Panc1 (cell line): ENCODE measurements around the gene RP9. TPM values are rescaled to one million over a fixed set of nuclear protein-coding genes. Genes with fewer than 3 reads are reported as not detected.

ENCODE experiments used
- ATAC-seq: fragments of 200-7000 bp; cut with Tn5 transposase; 2 replicates; pipeline ENCODE4 v1.9.1; 2020; ENCODE audit warnings: mild to moderate bottlenecking, moderate library complexity
- BruUV-seq: library from RNA; stranded (reverse); fragments of 400-500 nt; replicated peaks from 2 replicates; lab custom pipeline; 2021; lab: Mats Ljungman, UMichigan
- CTCF ChIA-PET: fragments of 300-600 bp; sonication (Branson Sonifier 250); formaldehyde crosslinking; loops from one replicate; lab custom pipeline; 2022; ENCODE audit warnings: antibody characterized with exemption; lab: Charles Lee
- POLR2A ChIA-PET: fragments of 300-600 bp; sonication (Branson Sonifier 250); formaldehyde crosslinking; loops from one replicate; lab custom pipeline; 2022; ENCODE audit warnings: antibody characterized with exemption; lab: Charles Lee
- DNase-seq: peaks from one replicate; pipeline ENCODE4 v3.0.0-alpha.2; 2010; ENCODE audit warnings: low read depth, low spot score
- H3K27ac ChIP-seq: 2 replicates; pipeline ENCODE4 v1.5.1; 2011; ENCODE audit warnings: mild to moderate bottlenecking, low read length, inconsistent platforms
- H3K27me3 ChIP-seq: fragments of 200-500 bp; sonication (Bioruptor generic); 2 replicates; pipeline ENCODE4 v1.6.0; 2014; ENCODE audit warnings: low read length, inconsistent platforms; ENCODE audit not compliant: control insufficient read depth, insufficient read depth
- H3K36me3 ChIP-seq: fragments of 200-500 bp; sonication (Bioruptor generic); 2 replicates; pipeline ENCODE4 v1.5.1; 2014; ENCODE audit warnings: inconsistent platforms, mild to moderate bottlenecking, low read length, moderate library complexity; ENCODE audit not compliant: control insufficient read depth, insufficient read depth
- H3K4me1 ChIP-seq: 2 replicates; pipeline ENCODE4 v1.5.1; 2011; ENCODE audit warnings: inconsistent platforms, mild to moderate bottlenecking, low read length, moderate library complexity; ENCODE audit not compliant: control insufficient read depth, insufficient read depth
- H3K4me3 ChIP-seq, 2 experiments: 2 replicates each; pipeline ENCODE4 v1.5.1; 2011 to 2012; ENCODE audit warnings: low read depth in 2 of 2, low read length in 2 of 2, mild to moderate bottlenecking in 2 of 2, inconsistent platforms in 1 of 2, moderate library complexity in 1 of 2
- H3K9me3 ChIP-seq: fragments of 200-500 bp; sonication (Bioruptor generic); 2 replicates; pipeline ENCODE4 v1.5.1; 2014; ENCODE audit warnings: low read depth, mild to moderate bottlenecking, inconsistent platforms, low read length, moderate library complexity; ENCODE audit not compliant: control insufficient read depth, insufficient read depth
- POLR2AphosphoS5 ChIP-seq: IDR thresholded peaks from 2 replicates; pipeline ENCODE4 v1.6.1; 2012; ENCODE audit warnings: mild to moderate bottlenecking, low read depth, low read length, moderate library complexity
- REST ChIP-seq, 2 experiments: IDR thresholded peaks; 2 replicates each; pipeline ENCODE4 v1.6.1; 2011 to 2012; ENCODE audit warnings: low read depth in 2 of 2, control low read depth in 1 of 2, low read length in 1 of 2, mild to moderate bottlenecking in 1 of 2, moderate library complexity in 1 of 2; ENCODE audit not compliant: insufficient read depth in 1 of 2
- SIN3A ChIP-seq: IDR thresholded peaks from 2 replicates; pipeline ENCODE4 v1.6.1; 2012; ENCODE audit warnings: low read depth, mild to moderate bottlenecking, low read length, moderate library complexity, borderline replicate concordance; ENCODE audit not compliant: insufficient read depth
- TCF7L2 ChIP-seq: IDR thresholded peaks from 2 replicates; pipeline ENCODE4 v1.6.1; 2011; ENCODE audit warnings: mild to moderate bottlenecking, low read depth, low read length, inconsistent platforms
- in situ Hi-C: cut with HindIII; loops from 2 replicates; pipeline ENCODE4 v1.10.0; 2016; ENCODE audit warnings: low sequenced_read_pairs, low pct_unique_long_range_greater_than_20kb
- intact Hi-C: fragments of 100-400 bp; cut with micrococcal nuclease; formaldehyde crosslinking; loops from one replicate; pipeline ENCODE4 v1.10.0; 2022; ENCODE audit not compliant: unreplicated experiment
- total RNA-seq: library from RNA; stranded (reverse); gene quantifications from one replicate; pipeline ENCODE4 v1.2.1, GENCODE V29; 2021; ENCODE audit not compliant: unreplicated experiment
- TF ChIP-seq, protein P1 (sequence below): fragments of 450-650 bp; IDR thresholded peaks from 2 replicates; pipeline ENCODE4 v1.5.1; 2017; ENCODE audit warnings: mild to moderate bottlenecking

RP9 gene
- total RNA-seq, 1 experiment from 2014 or later = 22.1 TPM

DNA sequence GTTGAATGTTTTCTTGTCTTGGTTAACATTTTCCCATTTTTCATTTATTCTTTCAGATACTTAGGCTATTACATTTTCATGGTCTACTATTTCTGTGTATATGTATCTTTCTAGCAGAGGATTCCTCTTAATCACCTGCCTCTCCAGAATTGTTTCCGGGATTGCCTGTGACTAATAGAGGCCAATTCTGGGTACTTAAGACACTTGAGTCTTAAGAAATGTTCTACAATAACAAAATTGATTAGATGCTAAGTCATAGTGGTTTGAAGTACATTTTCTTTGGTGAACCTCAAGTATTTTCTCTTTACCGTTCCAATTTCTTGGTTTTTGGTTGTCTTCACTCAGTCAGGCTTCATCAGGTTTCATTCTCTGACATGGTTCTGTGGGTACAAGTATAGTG, 46.6 kb upstream of the RP9 start:
- TF ChIP-seq, protein P1, sequence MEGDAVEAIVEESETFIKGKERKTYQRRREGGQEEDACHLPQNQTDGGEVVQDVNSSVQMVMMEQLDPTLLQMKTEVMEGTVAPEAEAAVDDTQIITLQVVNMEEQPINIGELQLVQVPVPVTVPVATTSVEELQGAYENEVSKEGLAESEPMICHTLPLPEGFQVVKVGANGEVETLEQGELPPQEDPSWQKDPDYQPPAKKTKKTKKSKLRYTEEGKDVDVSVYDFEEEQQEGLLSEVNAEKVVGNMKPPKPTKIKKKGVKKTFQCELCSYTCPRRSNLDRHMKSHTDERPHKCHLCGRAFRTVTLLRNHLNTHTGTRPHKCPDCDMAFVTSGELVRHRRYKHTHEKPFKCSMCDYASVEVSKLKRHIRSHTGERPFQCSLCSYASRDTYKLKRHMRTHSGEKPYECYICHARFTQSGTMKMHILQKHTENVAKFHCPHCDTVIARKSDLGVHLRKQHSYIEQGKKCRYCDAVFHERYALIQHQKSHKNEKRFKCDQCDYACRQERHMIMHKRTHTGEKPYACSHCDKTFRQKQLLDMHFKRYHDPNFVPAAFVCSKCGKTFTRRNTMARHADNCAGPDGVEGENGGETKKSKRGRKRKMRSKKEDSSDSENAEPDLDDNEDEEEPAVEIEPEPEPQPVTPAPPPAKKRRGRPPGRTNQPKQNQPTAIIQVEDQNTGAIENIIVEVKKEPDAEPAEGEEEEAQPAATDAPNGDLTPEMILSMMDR = no peak
- no peak for TF ChIP-seq POLR2AphosphoS5
- TF ChIP-seq TCF7L2 = no peak
- TF ChIP-seq REST (IDR thresholded peaks at IDR 0.05; ENCODE audit: insufficient read depth in 1 of 2, low read depth in 2 of 2, low read length in 1 of 2) = no peak
- TF ChIP-seq SIN3A = no peak
- intact Hi-C loops = no loop called here
- no peaks in the 10 kb centered on the region for H3K27me3 ChIP-seq
- no peaks in the 10 kb centered on the region for H3K9me3 ChIP-seq
- POLR2A ChIA-PET = no interaction called here
- H3K27ac ChIP-seq = no peak overlapping the region
- CTCF ChIA-PET = no interaction called here
- no peak overlapping the region for H3K4me3 ChIP-seq
- H3K4me1 ChIP-seq = no peaks in the 10 kb centered on the region
- DNase-seq (no peak), ATAC-seq (no peak)
- H3K36me3 ChIP-seq = no peaks in the 10 kb centered on the region
- in situ Hi-C loops = no loop called here
- BruUV-seq = no TSS peak

- in situ Hi-C loops = no loop called here
- no peaks in the 10 kb centered on the region for H3K4me1 ChIP-seq
- no peaks in the 10 kb centered on the region for H3K9me3 ChIP-seq
- no peak for ATAC-seq
- no peaks in the 10 kb centered on the region for H3K36me3 ChIP-seq
- no peak overlapping the region for H3K4me3 ChIP-seq
- H3K27ac ChIP-seq = no peak overlapping the region
- no TSS peak for BruUV-seq
- intact Hi-C loops = no loop called here
- no peak for TF ChIP-seq REST (IDR thresholded peaks at IDR 0.05; ENCODE audit: insufficient read depth in 1 of 2, low read depth in 2 of 2, low read length in 1 of 2)
- TF ChIP-seq TCF7L2 = no peak
- TF ChIP-seq, protein P1 = no peak
- TF ChIP-seq POLR2AphosphoS5 = no peak
- no peak for TF ChIP-seq SIN3A
- DNase-seq = no peak
- ChIA-PET CTCF (interaction anchor here (0.7 kb wide), 1 partner anchor 12 kb away, joined by 12 read pairs; no protein-coding TSS in a partner anchor), POLR2A (no interaction called here)
- no peaks in the 10 kb centered on the region; the same call in 1 of the 2 replicates for H3K27me3 ChIP-seq
Observed at GRCh38 chr7:33152087-33152486, 42.9 kb upstream of the RP9 start.
